Glomerular visceral epithelial cell (primary cell): Measurements from ENCODE around the gene IFNGR1.

Source experiments
- DNase-seq: peaks from one replicate; pipeline ENCODE4 v3.0.0-alpha.2; 2016; ENCODE audit errors: extremely low spot score

IFNGR1 gene

DNA sequence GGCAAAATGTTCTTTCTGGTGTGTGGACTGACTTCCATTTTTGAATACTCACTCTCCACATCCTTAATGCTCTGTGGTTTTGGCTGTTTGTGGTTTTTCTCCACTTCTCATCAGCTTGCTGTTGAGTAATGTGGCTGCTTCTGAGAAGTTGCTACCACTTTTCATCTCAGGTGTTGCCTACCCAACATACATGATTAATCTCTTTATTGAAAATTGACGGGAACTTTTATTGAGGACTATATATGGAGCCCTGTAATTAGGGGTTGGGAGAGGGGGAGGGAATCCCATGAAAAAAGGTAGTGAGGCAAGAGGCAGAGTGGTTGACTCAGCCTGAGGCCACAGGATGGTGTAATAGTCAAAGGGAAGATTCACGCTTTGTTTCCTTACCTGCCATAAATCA is 63.4 kb downstream of the IFNGR1 start:
- DNase-seq: peak; percentile 58

- DNase-seq: no peak
Measured at GRCh38 chr6:137150072-137150471, 69.1 kb downstream of the IFNGR1 start.

- no peak for DNase-seq
Measured at GRCh38 chr6:137149035-137149393, 70.2 kb downstream of the IFNGR1 start.

GRCh38 chr6:137148306-137149034 is 70.7 kb downstream of the IFNGR1 start:
- DNase-seq: no peak
